ENCODE results near the gene CALN1.
A peak's percentile ranks its signal among the peaks of the same experiment; 100 is the strongest.
"Not testable (repeated sequence)": the region's sequence is repeated elsewhere in the genome, so short reads cannot be mapped to it uniquely, and the experiment has no call there.

CALN1 gene

GRCh38 chr7:71777278-71777677 is 634.9 kb downstream of the CALN1 start:
- DNase-seq, result no peak

- DNase-seq, result no peak
Measured at GRCh38 chr7:71776726-71777125, 635.4 kb downstream of the CALN1 start.

- DNase-seq, result no peak
Measured at GRCh38 chr7:71775648-71776047, 636.5 kb downstream of the CALN1 start.

- no peak for DNase-seq
Measured at GRCh38 chr7:71772779-71773178, 639.4 kb downstream of the CALN1 start.

- no peak for DNase-seq
Measured at GRCh38 chr7:71770269-71770907, 641.8 kb downstream of the CALN1 start.

- no peak for DNase-seq
Measured at GRCh38 chr7:71769326-71769725, 642.8 kb downstream of the CALN1 start.

- no peak for DNase-seq
Measured at GRCh38 chr7:71768450-71768849, 643.7 kb downstream of the CALN1 start.

GRCh38 chr7:71766016-71766415 is 646.1 kb downstream of the CALN1 start:
- no peak for DNase-seq

GRCh38 chr7:71761336-71761735 is 650.8 kb downstream of the CALN1 start:
- no peak for DNase-seq

- no peak for DNase-seq
Measured at GRCh38 chr7:71754828-71755227, 657.3 kb downstream of the CALN1 start.

- no peak for DNase-seq
Measured at GRCh38 chr7:71753956-71754664, 658.0 kb downstream of the CALN1 start.

- DNase-seq, result no peak
Measured at GRCh38 chr7:71753236-71753635, 658.9 kb downstream of the CALN1 start.

GRCh38 chr7:71752171-71752935 is 659.8 kb downstream of the CALN1 start:
- DNase-seq, result peak; percentile 0 to 12

- DNase-seq, result no peak
Measured at GRCh38 chr7:71750290-71750689, 661.8 kb downstream of the CALN1 start.

GRCh38 chr7:71746006-71746405 is 666.1 kb downstream of the CALN1 start:
- no peak for DNase-seq

- DNase-seq, result no peak
Measured at GRCh38 chr7:71740174-71740560, 672.0 kb downstream of the CALN1 start.

GRCh38 chr7:71739520-71740173 is 672.5 kb downstream of the CALN1 start:
- DNase-seq, result no peak

GRCh38 chr7:71737931-71738540 is 674.1 kb downstream of the CALN1 start:
- DNase-seq, result not testable (repeated sequence)

GRCh38 chr7:71735961-71736556 is 676.1 kb downstream of the CALN1 start:
- peak; percentile 1 to 21 for DNase-seq

GRCh38 chr7:71733107-71733870 is 678.8 kb downstream of the CALN1 start:
- DNase-seq, result peak; percentile 11 to 29

- no peak for DNase-seq
Measured at GRCh38 chr7:71731740-71732139, 680.4 kb downstream of the CALN1 start.

All from bone marrow (tissue), 2 donors.